GM12874 (cell line): Measurements from ENCODE around the gene MCCC1.

Source experiments
- TF ChIP-seq, protein P1 (sequence below): IDR thresholded peaks from 2 replicates; pipeline ENCODE4 v1.5.1; 2011; ENCODE audit warnings: low read depth, mild to moderate bottlenecking, control low read depth, low read length, moderate library complexity; ENCODE audit not compliant: insufficient read depth

MCCC1 gene

DNA sequence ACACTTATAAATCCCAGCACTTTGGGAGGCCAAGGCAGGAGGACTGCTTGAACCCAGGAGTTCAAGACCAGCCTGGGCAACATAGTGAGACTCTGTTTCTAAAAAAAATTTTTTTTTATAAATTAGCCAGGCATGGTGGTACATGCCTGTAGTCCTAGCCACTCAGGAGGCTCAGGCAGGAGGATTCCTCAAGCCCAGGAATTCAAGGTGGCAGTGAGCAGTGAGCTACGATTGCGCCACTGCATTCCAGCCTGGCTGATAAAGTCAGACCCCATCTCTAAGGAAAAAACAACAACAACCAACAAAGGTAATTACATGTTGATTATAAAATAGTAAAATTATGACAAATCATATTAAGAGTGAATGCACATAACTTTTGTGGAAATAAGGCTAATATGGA lies 40.9 kb downstream of the MCCC1 start:
- TF ChIP-seq, protein P1, sequence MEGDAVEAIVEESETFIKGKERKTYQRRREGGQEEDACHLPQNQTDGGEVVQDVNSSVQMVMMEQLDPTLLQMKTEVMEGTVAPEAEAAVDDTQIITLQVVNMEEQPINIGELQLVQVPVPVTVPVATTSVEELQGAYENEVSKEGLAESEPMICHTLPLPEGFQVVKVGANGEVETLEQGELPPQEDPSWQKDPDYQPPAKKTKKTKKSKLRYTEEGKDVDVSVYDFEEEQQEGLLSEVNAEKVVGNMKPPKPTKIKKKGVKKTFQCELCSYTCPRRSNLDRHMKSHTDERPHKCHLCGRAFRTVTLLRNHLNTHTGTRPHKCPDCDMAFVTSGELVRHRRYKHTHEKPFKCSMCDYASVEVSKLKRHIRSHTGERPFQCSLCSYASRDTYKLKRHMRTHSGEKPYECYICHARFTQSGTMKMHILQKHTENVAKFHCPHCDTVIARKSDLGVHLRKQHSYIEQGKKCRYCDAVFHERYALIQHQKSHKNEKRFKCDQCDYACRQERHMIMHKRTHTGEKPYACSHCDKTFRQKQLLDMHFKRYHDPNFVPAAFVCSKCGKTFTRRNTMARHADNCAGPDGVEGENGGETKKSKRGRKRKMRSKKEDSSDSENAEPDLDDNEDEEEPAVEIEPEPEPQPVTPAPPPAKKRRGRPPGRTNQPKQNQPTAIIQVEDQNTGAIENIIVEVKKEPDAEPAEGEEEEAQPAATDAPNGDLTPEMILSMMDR = no peak

DNA sequence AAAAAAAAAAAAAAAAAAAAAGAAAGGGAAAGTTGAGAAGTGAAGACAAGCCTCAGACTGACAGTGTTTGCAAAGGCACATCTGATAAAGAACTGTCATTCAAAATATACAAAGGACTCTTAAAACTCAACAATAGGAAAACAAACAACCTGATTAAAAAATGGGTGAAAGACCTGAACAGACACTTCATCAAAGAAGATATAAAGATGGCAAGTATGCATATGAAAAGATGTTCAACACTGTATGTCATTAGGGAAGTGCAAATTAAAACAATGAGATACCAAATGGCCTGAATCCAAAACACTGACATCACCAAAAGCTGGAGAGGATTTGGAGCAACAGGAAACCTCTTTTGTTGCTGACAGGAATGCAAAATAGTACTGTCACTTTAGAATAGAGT lies 48.6 kb downstream of the MCCC1 start:
- TF ChIP-seq, protein P1 = no peak

DNA sequence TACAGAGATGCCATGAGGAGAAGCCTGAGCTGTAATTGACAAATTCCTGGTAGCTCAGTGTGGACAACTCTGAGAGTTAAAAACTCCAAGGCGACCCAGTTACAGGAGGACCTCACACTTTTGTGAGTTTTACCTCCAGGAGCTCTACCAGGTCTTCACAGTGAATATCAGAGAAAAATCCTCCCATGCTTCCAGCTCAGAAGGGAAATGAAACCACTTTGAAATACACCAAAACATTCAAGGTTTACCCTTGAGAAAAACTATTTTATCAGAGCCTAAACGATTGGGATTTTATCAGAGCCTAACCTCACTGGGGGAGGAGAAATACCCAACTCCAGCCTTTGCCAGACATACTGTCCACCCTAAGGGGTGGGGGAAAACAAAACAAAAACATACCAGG lies 52.4 kb downstream of the MCCC1 start:
- TF ChIP-seq, protein P1 = no peak

DNA sequence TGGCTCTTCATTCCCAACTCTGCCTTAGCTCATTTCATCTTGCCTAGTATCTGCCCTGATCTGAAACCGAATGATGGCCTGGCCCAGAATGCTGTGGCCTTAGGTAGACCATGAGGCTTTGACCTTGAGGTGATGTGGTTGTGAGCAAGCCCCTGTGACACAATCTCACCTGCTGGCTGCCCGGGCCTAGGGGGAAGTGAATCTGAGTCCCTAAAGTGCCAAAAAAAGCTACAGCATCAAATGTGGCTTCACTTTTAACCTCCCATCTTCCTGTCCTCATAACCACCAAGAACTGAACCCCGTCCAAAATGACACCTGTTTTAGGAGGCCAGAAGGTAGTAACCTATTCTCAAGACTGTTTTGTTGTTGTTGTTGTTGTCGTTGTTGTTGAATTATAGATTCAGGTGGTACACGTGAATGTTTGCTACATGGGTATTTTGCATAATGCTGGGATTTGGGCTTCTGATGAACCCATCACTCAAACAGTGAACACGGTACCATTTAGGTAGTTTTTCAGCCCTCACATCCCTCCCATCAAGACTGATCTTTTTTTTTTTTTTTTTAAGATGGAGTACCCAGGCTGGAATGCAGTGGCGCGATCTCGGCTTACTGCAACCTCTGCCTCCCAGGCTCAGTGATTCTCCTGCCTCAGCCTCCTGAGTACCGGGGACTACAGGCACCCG lies 54.6 kb downstream of the MCCC1 start:
- TF ChIP-seq, protein P1 = no peak

DNA sequence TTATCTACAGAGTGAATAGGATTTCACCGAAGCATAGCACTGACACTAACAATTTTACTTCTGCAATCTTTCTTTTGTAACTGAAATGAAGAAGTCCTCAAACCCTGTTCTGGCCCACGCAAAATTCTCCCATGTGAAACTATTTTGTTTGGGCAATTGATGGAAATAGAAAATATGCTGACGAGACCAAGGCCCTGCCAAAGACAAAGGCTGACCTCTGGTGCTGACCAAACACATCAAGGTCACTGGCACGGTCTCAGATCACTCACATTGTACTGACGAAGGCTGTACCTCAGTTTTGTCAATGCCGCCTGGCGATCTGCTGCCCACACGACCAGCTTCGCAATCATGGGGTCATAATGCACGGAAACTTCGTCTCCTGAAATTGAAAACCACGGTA lies 60.5 kb downstream of the MCCC1 start:
- TF ChIP-seq, protein P1 = no peak

DNA sequence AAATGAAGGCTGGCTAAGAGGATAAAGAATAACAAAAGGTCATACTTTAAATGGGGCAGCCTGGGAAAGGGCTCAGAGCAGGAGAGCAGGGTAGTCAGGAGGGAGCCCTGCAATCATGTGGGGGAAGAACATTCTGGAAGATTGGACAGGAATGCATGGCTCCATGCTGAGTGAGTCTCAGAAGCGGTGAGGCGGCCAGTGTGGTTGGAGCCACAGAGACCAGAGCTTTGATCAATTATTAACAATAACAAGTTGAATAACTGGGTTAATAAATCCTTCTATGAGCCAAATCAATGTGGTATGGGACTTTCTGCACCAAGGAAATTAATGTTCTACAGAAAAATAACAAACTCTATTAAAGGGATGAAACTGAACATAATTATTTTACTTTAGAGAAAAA lies 61.1 kb downstream of the MCCC1 start:
- TF ChIP-seq, protein P1 = no peak

DNA sequence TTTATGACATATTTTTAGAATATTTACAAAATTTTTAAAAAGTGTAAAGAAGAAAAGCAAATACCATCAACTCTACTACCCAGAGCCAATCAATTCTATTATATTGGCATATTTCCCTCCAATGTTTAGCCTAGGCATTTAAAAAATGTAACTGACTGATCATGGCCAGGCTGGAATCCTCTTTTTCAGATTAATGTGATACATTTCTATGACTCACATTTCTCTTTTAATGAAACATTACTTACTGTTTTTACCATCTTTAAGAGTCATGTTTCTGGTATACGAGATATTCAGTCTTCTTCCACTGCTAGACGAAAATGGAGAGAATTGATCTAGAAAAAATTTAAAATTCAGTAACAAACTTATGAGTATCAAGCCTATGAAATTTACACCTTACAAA lies 65.5 kb downstream of the MCCC1 start:
- TF ChIP-seq, protein P1 = no peak
